ENCODE results near the gene MAJIN.

MAJIN gene

GRCh38 chr11:64932324-64932723, 39.6 kb downstream of the MAJIN start:
- DNase-seq (ENCODE audit: low read depth) = no peak

DNA sequence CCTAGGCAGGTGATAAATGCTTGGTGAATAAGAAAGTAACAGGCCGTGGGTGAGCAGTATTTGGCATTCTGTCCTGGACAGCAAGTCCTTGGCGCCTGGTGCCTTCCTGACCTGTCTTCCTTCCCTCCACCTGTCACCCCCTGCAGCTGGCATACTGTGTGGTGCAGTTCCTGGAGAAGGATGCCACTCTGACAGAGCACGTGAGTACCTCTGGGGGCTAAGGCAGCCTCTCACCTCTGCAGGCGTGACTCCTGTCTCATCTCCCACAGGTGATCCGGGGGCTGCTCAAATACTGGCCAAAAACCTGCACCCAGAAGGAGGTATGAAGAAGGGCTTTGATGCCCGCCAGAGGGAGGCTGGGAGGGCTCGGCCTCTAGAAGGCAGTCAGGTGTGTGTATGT, 40.6 kb downstream of the MAJIN start:
- no peak for DNase-seq (ENCODE audit: low read depth)

DNA sequence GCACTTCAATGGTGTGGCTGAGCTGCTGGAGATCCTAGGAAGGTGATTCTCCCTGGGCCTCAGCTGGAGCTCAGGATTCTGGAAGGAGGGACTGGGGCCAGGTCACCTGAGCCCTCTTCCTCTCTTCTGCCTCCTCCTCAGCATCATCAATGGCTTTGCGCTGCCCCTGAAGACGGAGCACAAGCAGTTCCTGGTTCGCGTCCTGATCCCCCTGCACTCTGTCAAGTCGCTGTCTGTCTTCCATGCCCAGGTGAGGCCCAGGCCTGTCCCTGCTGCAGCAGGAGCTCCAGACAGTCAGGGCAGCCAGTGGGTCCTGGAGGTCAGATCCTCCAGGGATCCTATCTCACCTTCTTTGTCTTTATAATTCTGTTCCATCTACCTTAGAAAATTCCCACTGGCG, 41.6 kb downstream of the MAJIN start:
- no peak for DNase-seq (ENCODE audit: low read depth)

- no peak for DNase-seq (ENCODE audit: low read depth)
These were observed 42.3 kb downstream of the MAJIN start for GRCh38 chr11:64929625-64930024.

- DNase-seq (ENCODE audit: low read depth) = no peak
These were observed 43.0 kb downstream of the MAJIN start for GRCh38 chr11:64928957-64929356.

- DNase-seq (ENCODE audit: low read depth) = no peak
These were observed 45.2 kb downstream of the MAJIN start for GRCh38 chr11:64926689-64927088.

DNA sequence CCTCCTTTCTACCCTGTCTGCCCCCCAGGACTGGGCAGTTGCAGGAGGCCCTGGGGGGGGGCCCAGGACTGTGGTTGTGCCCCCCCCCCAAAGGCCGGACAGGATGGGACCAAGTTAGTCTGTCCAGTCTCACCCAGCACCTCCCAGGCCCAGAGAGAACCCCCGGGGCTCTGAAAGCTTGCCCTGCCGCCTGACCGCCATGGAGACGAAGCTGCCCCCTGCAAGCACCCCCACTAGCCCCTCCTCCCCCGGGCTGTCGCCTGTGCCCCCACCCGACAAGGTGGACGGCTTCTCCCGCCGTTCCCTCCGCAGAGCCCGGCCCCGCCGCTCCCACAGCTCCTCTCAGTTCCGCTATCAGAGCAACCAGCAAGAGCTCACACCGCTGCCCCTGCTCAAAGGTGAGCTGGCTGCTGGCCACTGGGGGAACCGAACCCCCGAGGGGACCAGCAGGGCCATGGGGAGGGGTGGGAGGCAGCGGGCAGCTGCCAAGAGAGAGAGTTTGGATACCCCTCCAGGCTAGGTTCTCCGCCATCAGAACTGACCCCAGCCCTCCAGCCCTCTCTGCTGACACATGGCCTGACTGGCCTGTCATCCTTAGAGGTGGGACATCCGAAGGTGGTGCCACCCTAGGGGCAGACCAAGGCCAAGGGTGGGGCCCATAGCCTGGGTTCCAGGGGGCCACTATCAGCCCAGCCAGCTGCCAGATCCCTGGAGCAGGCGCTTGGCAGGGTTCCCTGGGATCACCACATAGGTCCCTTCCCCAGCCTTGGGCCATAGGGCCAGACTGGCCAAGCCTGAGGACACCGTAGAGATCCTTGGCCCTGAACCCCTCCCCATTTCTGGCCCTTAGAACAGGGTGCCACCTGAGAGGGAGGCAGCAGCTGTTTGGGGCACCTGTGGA, 46.1 kb downstream of the MAJIN start:
- no peak for DNase-seq (ENCODE audit: low read depth)

DNA sequence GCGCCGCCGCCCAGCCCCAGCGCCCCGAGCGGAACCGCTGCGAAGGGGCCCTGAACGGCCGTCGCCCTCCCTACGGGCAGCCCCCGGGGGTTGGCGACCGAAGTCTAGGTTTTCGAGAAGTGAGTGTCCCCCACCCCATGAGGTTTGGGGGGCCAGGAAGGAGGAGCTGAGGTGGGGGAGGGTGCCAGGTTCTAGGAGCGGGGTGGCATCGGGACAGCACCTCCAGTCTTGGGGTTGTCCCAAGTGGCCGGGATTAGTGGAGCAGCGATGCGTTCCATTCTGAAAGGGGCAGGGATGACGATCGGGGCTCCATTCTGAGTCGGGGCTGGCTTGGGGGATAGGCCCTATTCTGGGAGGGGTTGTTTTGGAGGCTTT, 47.0 kb downstream of the MAJIN start:
- no peak for DNase-seq (ENCODE audit: low read depth)

GRCh38 chr11:64923944-64924909, 47.7 kb downstream of the MAJIN start, which contains the start of gene PPP2R5B:
Gene PPP2R5B (plus strand): TSS chr11:64924689. CDS start chr11:64925735, 1,046 bp downstream.
- DNase-seq (ENCODE audit: low read depth) = peak; percentile 94

DNA sequence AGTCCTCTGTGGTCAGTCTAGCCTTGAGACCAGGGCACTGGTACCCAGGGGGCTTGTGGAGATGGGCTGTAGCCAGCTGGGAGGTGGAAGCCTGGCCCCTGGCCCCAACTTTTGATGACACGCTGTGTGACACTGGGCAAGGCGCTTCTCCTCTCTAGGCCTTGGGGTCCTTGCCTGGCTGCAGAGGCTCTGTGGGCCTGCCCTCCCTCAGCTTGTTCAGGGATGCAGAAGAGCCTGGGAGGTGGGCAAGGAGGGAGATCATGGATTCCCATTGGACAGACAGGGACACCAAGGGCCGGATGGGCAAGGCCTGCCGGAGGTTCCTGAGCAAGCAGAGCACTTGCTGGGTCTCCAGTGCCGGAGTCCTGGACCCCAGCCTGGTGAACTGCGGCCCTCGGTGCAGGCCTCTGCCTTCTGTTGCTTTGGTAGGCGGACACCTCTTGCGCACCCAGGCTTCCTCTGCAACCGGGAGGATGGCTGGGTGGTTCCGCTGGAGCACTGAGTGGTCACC, 48.7 kb downstream of the MAJIN start:
- DNase-seq (ENCODE audit: low read depth) = no peak

GRCh38 chr11:64921384-64921783, 50.5 kb downstream of the MAJIN start:
- DNase-seq (ENCODE audit: low read depth) = no peak

DNA sequence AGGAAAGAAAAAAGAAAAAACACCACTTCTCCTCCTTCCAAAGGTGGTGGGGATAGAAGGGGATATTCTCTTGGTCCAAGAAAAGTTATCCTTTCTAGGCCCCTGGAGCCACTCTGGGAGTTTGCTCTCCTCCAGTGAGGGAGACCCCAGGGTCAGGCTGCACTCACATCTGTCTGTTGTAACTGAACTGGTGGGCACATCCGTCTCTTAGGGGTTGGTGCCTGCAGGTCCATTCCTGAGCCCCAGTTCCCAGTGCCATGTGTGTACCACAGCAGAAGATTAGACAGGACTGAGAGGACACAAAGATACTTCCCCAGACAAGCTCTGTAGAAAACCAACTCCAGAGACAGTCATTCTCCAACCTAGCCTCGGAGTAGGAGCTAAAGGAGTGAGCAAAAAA, 51.8 kb downstream of the MAJIN start:
- no peak for DNase-seq (ENCODE audit: low read depth)

DNA sequence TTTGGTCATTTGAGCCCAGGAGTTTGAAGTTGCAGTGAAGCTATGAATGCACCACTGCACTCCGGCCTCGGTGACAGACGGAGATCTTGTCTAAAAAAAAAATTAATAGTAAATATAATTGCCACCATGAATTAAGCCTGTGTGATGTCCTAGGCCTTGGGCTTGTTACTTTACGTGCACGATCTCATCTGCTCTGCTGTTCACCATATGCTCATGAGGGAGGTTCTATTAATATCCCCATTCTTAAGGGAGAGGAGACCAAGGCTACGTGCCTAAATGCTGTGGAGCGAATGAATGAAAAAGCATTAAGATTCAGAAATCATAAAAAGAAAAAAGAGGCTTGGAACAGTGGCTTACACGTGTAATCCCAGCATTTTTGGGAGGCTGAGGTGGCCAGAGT, 52.3 kb downstream of the MAJIN start:
- no peak for DNase-seq (ENCODE audit: low read depth)

DNA sequence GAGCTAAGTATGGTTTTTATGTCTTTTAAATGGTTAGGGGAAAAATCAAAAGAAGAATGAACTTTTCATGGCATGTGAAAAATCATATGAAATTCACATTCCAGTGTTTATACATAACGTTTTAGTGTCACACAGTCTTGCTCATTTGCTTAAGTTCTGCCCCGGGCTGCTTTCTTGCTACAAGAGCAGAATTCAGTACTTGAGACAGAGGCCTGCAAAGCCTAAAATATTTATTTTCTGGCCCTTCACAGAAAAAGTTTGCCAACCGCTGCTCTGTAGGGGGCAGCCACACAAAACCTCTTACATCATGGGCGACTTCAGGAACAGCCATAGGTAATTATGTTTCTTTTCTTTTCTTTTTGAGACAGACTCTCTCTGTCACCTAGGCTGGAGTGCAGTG, 53.9 kb downstream of the MAJIN start:
- DNase-seq (ENCODE audit: low read depth) = peak; percentile 36

DNA sequence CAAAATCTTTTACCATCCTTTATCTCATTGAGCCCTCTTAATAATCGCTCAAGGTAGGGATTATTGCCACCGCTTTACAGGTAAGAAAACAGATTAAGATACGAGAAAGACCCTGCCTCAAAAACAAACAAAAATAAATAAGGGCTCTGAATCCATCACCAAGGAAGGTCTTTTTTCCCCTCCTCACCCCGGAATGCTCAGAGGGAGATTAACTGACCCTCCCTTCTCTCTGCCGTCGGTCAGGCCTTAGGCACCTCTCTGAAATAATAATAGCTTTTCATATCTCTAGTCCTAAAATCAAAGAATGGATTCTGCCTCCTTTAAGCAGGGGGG, 54.3 kb downstream of the MAJIN start:
- no peak for DNase-seq (ENCODE audit: low read depth)

- peak; percentile 100 for DNase-seq (ENCODE audit: low read depth)
These were observed 54.9 kb downstream of the MAJIN start, which contains the start of gene ATG2A for GRCh38 chr11:64916775-64917662. Gene ATG2A (minus strand): TSS chr11:64917209. CDS start chr11:64917135, 74 bp downstream.

GRCh38 chr11:64916040-64916774, 55.7 kb downstream of the MAJIN start:
- DNase-seq (ENCODE audit: low read depth) = no peak

- DNase-seq (ENCODE audit: low read depth) = no peak
These were observed 56.5 kb downstream of the MAJIN start for GRCh38 chr11:64915376-64915887.

DNA sequence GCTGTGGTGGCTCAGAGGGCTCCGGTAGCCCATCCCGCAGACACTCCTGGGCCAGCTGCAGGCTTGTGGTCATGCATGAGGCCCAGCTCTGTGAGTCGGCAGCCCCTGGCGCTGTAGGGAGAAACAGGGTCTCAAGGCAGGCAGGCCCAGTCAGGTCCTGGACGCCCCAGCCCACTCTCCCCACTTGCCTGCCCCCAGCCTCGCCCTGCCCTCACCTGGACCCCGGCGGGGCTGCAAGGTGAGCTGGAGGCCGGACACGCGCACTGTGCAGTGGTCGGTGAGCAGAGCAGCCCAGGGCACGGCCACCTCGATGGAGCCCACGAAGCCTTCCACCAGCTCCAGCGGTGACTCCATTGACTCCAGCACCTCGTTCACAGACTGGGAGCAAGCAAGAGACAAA, 57.8 kb downstream of the MAJIN start:
- no peak for DNase-seq (ENCODE audit: low read depth)

DNA sequence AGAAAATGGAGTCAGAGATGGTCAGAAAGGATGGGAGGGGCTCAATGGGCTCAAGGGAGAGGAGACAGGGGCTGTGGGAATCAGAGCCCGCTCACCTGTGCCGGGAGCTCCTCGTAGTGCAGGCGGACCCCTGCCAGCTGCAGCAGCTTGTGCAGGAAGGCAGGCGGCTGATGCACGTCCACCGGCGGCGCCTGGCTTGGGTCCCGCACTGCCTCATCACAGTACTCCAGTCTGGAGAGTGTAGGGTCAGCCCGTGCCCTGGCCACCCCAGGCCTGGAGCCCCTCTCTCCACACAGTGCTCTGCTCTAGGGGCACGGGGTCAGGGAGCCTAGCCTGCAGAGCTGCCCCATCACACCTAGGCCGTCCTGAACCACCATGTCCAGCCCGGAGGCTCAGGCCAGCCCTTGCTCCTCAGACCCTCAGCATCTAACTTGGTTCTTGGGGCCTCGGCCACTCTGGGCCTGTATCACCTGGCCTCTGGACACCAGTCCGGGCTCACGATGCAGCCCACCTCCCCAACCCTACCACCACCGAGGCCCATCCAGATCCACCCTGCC, 58.7 kb downstream of the MAJIN start:
- no peak for DNase-seq (ENCODE audit: low read depth)

Data from stromal cell of bone marrow (primary cell).